ENCODE measurements around the gene SUPV3L1.

GRCh38 chr10:69201045-69201444 is 21.0 kb downstream of the SUPV3L1 start:
- TF ChIP-seq GATA3 (IDR thresholded peaks at IDR 0.05; ENCODE audit: low read depth, low read length) (no peak), GATA2 (IDR thresholded peaks at IDR 0.05; ENCODE audit: low read depth, low read length) (no peak)

Measured in SH-SY5Y (cell line).